Placental epithelial cell (primary cell): ENCODE measurements around the gene ZNF236. TPM values are rescaled to one million over a fixed set of nuclear protein-coding genes. Genes with fewer than 3 reads are reported as not detected.
A peak's percentile ranks its signal among the peaks of the same experiment; 100 is the strongest.

Experiments used
- small RNA-seq: library from RNA; depleted of rRNA; stranded (forward); fragments of <200 nt; gene quantifications from one replicate; pipeline ENCODE3, GENCODE V24; 2012
- total RNA-seq: library from RNA; depleted of rRNA; stranded (reverse); fragments of >200 nt; gene quantifications from 2 replicates; pipeline ENCODE4 v1.2.3, GENCODE V29; 2012

The ZNF236 gene
- total RNA-seq = 15.3 and 15.4 TPM in 2 replicates

DNA sequence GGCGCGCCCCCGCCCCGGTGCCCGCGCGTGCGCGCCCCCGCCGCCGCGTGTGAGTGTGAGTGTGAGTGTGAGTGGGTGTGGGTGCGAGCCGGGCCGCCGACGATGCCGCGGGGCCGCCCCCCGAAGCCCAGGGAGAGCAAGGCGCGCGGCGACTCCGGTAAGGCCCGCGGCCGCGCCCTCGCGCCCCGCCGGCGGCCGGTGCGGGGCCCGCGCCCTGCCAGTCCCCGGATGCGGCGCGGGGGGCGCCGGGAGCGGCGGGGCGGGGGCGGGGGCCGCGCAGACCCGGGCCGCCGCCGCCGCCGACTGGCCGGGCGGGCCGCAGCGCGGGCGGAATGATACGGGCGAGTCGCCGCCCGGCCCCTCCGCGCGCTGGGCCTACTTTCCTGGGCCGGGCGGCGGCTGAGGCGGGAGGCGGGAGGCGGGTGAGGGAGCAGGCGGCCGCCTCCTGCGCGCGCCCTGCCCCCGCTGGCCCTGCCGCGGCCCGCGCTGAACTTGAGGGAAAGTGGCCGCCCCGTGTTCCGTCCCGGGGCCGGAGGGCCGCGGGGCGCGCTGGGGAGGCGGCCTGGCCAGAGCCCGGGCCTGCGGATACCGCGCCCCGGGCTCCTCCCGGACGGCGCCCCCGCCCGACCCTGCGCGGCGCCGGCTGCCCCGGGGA is at the start of gene ZNF236:
Gene ZNF236, plus strand, starts transcription at position 52 of the 655 bp plus-strand sequence. Its CDS starts 51 bp downstream, at position 103.

Small RNA genes within 50 kb of the gene (small RNA-seq; reads per million reads assigned to genes)
- gene RF00017 (not detected), gene RNU6-346P (0.69 reads per million, percentile 41 among the genes with 10 or more reads in this experiment)
